Tibial nerve (tissue), 3 donors: Measurements from ENCODE around the gene SIX4.

Experiments used
- CTCF ChIP-seq, 5 experiments: fragments of 200-600 bp in 3 of 5; fragments of 450-650 bp in 2 of 5; sonication (generic) in 3 of 5; IDR thresholded peaks; one replicate each; pipeline ENCODE4 v1.5.1; 2016 to 2019; ENCODE audit warnings: antibody characterized with exemption in 5 of 5, mild to moderate bottlenecking in 3 of 5, moderate library complexity in 2 of 5
- POLR2A ChIP-seq, 2 donors: fragments of 450-650 bp; IDR thresholded peaks; one replicate each; pipeline ENCODE4 v1.6.1; 2017; ENCODE audit warnings: antibody characterized with exemption in 2 of 2, mild to moderate bottlenecking in 2 of 2, moderate library complexity in 2 of 2

- TF ChIP-seq CTCF (IDR thresholded peaks at IDR 0.05) (no peak), POLR2A (IDR thresholded peaks at IDR 0.05) (no peak)
Measured at GRCh38 chr14:60684203-60684602, 39.9 kb downstream of the SIX4 start.
